ENCODE data around the gene ABCC2. TPM values are rescaled to one million over a fixed set of nuclear protein-coding genes. Genes with fewer than 3 reads are reported as not detected.

The ABCC2 gene
- total RNA-seq, 2 donors from 2014 or later, result 0.22 to 0.40 TPM

- Histone ChIP-seq H3K27ac (ENCODE audit: low read depth, low read length) (no peak overlapping the region), H3K9ac (ENCODE audit: extremely low read depth, low read length, poor library complexity, severe bottlenecking) (no peak overlapping the region), H3K27me3 (ENCODE audit: control insufficient read depth, insufficient read depth, low read length, poor library complexity, severe bottlenecking) (no peaks in the 10 kb centered on the region), H3K36me3 (ENCODE audit: control insufficient read depth, insufficient read depth, low read length) (no peaks in the 10 kb centered on the region), H3K4me1 (ENCODE audit: control insufficient read depth, insufficient read depth, low read length) (no peaks in the 10 kb centered on the region), H3K4me3 (ENCODE audit: low read length) (no peak overlapping the region), H3K9me3 (ENCODE audit: control insufficient read depth, low read length) (no peaks in the 10 kb centered on the region)
- H3K27ac Mint-ChIP-seq, result no peak overlapping the region
- H3K36me3 Mint-ChIP-seq (ENCODE audit: low read depth), result no peaks in the 10 kb centered on the region
- no peak for TF ChIP-seq CTCF (conservative IDR thresholded peaks at IDR 0.05)
- WGBS, 2 experiments (ENCODE audit: insufficient coverage in 1 of 2, insufficient read length in 1 of 2), result 91 to 92% methylated on average over 6 of the region's 6 CpGs
- H3K27me3 Mint-ChIP-seq (ENCODE audit: insufficient read depth), result peaks cover 6% of the 10 kb centered on the region
- H3K4me3 Mint-ChIP-seq, result no peak overlapping the region
- no peaks in the 10 kb centered on the region for H3K9me3 Mint-ChIP-seq
- H3K4me1 Mint-ChIP-seq, result no peaks in the 10 kb centered on the region
- DNase-seq, result no peak
These were observed 14.5 kb downstream of the ABCC2 start for GRCh38 chr10:99796928-99797327.

- no peaks in the 10 kb centered on the region for H3K4me1 ChIP-seq (ENCODE audit: control insufficient read depth, insufficient read depth, low read length)
- TF ChIP-seq CTCF (conservative IDR thresholded peaks at IDR 0.05), result no peak
- no peak overlapping the region for H3K27ac Mint-ChIP-seq
- H3K4me3 Mint-ChIP-seq, result no peak overlapping the region
- no peaks in the 10 kb centered on the region for H3K36me3 Mint-ChIP-seq (ENCODE audit: low read depth)
- peaks cover 6% of the 10 kb centered on the region for H3K27me3 Mint-ChIP-seq (ENCODE audit: insufficient read depth)
- no peak overlapping the region for H3K4me3 ChIP-seq (ENCODE audit: low read length)
- no peaks in the 10 kb centered on the region for H3K27me3 ChIP-seq (ENCODE audit: control insufficient read depth, insufficient read depth, low read length, poor library complexity, severe bottlenecking)
- no peak for DNase-seq
- H3K9me3 ChIP-seq (ENCODE audit: control insufficient read depth, low read length), result no peaks in the 10 kb centered on the region
- WGBS, 2 experiments (ENCODE audit: insufficient coverage in 1 of 2, insufficient read length in 1 of 2), result 81 to 95% methylated on average over 3 to 4 of the region's 4 CpGs
- H3K9me3 Mint-ChIP-seq, result no peaks in the 10 kb centered on the region
- no peak overlapping the region for H3K27ac ChIP-seq (ENCODE audit: low read depth, low read length)
- no peaks in the 10 kb centered on the region for H3K36me3 ChIP-seq (ENCODE audit: control insufficient read depth, insufficient read depth, low read length)
- H3K9ac ChIP-seq (ENCODE audit: extremely low read depth, low read length, poor library complexity, severe bottlenecking), result no peak overlapping the region
- H3K4me1 Mint-ChIP-seq, result no peaks in the 10 kb centered on the region
These were observed 15.6 kb downstream of the ABCC2 start for GRCh38 chr10:99798031-99798430.

- Histone ChIP-seq H3K36me3 (ENCODE audit: control insufficient read depth, insufficient read depth, low read length) (no peaks in the 10 kb centered on the region), H3K4me1 (ENCODE audit: control insufficient read depth, insufficient read depth, low read length) (no peaks in the 10 kb centered on the region), H3K27ac (ENCODE audit: low read depth, low read length) (no peak overlapping the region), H3K27me3 (ENCODE audit: control insufficient read depth, insufficient read depth, low read length, poor library complexity, severe bottlenecking) (no peaks in the 10 kb centered on the region), H3K9ac (ENCODE audit: extremely low read depth, low read length, poor library complexity, severe bottlenecking) (no peak overlapping the region), H3K9me3 (ENCODE audit: control insufficient read depth, low read length) (no peaks in the 10 kb centered on the region), H3K4me3 (ENCODE audit: low read length) (no peak overlapping the region)
- no peaks in the 10 kb centered on the region for H3K9me3 Mint-ChIP-seq
- no peaks in the 10 kb centered on the region for H3K36me3 Mint-ChIP-seq (ENCODE audit: low read depth)
- TF ChIP-seq CTCF (conservative IDR thresholded peaks at IDR 0.05), result no peak
- no peak overlapping the region for H3K4me3 Mint-ChIP-seq
- H3K4me1 Mint-ChIP-seq, result no peaks in the 10 kb centered on the region
- H3K27ac Mint-ChIP-seq, result no peak overlapping the region
- DNase-seq, result no peak
- WGBS, 2 experiments (ENCODE audit: insufficient coverage in 1 of 2, insufficient read length in 1 of 2), result 90 to 100% methylated on average over 1 to 3 of the region's 3 CpGs
- H3K27me3 Mint-ChIP-seq (ENCODE audit: insufficient read depth), result peaks cover 10% of the 10 kb centered on the region
These were observed 16.5 kb downstream of the ABCC2 start for GRCh38 chr10:99798920-99799319.

Data from endodermal cell (in vitro differentiated cells).